ENCODE measurements around the gene SERPINE2.
A peak's percentile ranks its signal among the peaks of the same experiment; 100 is the strongest.

Gene SERPINE2

GRCh38 chr2:223973606-223974005, 65.5 kb downstream of the SERPINE2 start:
- no peak for DNase-seq (ENCODE audit: low read depth)

GRCh38 chr2:223972656-223973102, 66.4 kb downstream of the SERPINE2 start:
- no peak for DNase-seq (ENCODE audit: low read depth)

GRCh38 chr2:223971731-223972130, 67.4 kb downstream of the SERPINE2 start:
- DNase-seq (ENCODE audit: low read depth), result no peak

GRCh38 chr2:223970343-223971128, 68.5 kb downstream of the SERPINE2 start:
- DNase-seq (ENCODE audit: low read depth), result peak; percentile 33

GRCh38 chr2:223969856-223970255, 69.2 kb downstream of the SERPINE2 start:
- no peak for DNase-seq (ENCODE audit: low read depth)

- no peak for DNase-seq (ENCODE audit: low read depth)
Observed at GRCh38 chr2:223969315-223969714, 69.8 kb downstream of the SERPINE2 start.

- no peak for DNase-seq (ENCODE audit: low read depth)
Observed at GRCh38 chr2:223967981-223968380, 71.1 kb downstream of the SERPINE2 start.

- no peak for DNase-seq (ENCODE audit: low read depth)
Observed at GRCh38 chr2:223959688-223960087, 79.4 kb downstream of the SERPINE2 start.

- DNase-seq (ENCODE audit: low read depth), result peak; percentile 97
Observed at GRCh38 chr2:223957092-223957851, 81.8 kb downstream of the SERPINE2 start, which contains the start of gene MRPL44. MRPL44 (plus strand) TSS chr2:223957463; CDS start chr2:223957473, 10 bp downstream.

GRCh38 chr2:223956300-223956699, 82.8 kb downstream of the SERPINE2 start:
- no peak for DNase-seq (ENCODE audit: low read depth)

- no peak for DNase-seq (ENCODE audit: low read depth)
Observed at GRCh38 chr2:223954401-223954800, 84.7 kb downstream of the SERPINE2 start.

GRCh38 chr2:223952280-223952968, 86.7 kb downstream of the SERPINE2 start:
- DNase-seq (ENCODE audit: low read depth), result no peak

GRCh38 chr2:223950448-223951347, 88.4 kb downstream of the SERPINE2 start:
- DNase-seq (ENCODE audit: low read depth), result no peak

GRCh38 chr2:223949241-223949840, 89.7 kb downstream of the SERPINE2 start:
- DNase-seq (ENCODE audit: low read depth), result no peak

- no peak for DNase-seq (ENCODE audit: low read depth)
Observed at GRCh38 chr2:223947711-223948205, 91.3 kb downstream of the SERPINE2 start.

- DNase-seq (ENCODE audit: low read depth), result no peak
Observed at GRCh38 chr2:223945755-223946154, 93.3 kb downstream of the SERPINE2 start.

GRCh38 chr2:223944703-223945531, 94.2 kb downstream of the SERPINE2 start, which contains the start of gene WDFY1:
WDFY1 (minus strand) TSS chr2:223945335; CDS start chr2:223945284, 51 bp downstream.
- DNase-seq (ENCODE audit: low read depth), result peak; percentile 65

GRCh38 chr2:223944166-223944702, 94.9 kb downstream of the SERPINE2 start:
- no peak for DNase-seq (ENCODE audit: low read depth)

GRCh38 chr2:223943561-223944008, 95.5 kb downstream of the SERPINE2 start:
- no peak for DNase-seq (ENCODE audit: low read depth)

Measured in activated T-cell treated with anti-CD3 and anti-CD28 coated beads for 1 hour (primary cell).